WERI-Rb-1 (cell line): ENCODE results near the gene ACYP1.

Experiments used
- DNase-seq: peaks from one replicate; pipeline ENCODE4 v3.0.0-alpha.2; 2020
- H3K27ac ChIP-seq: fragments of 250-450 bp; sonication (Bioruptor Pico); 2 replicates; pipeline ENCODE4 v1.5.1; 2020; ENCODE audit warnings: mild to moderate bottlenecking, moderate library complexity
- H3K27me3 ChIP-seq: fragments of 250-450 bp; sonication (Bioruptor Pico); 2 replicates; pipeline ENCODE4 v1.5.1; 2021; ENCODE audit warnings: mild to moderate bottlenecking, low read depth, moderate library complexity; ENCODE audit not compliant: insufficient read depth, severe bottlenecking
- H3K36me3 ChIP-seq: fragments of 250-450 bp; sonication (Bioruptor Pico); 2 replicates; pipeline ENCODE4 v1.5.1; 2020; ENCODE audit warnings: mild to moderate bottlenecking, moderate library complexity
- H3K4me3 ChIP-seq: 2 replicates; pipeline ENCODE4 v1.5.1; 2011; ENCODE audit warnings: low read depth, mild to moderate bottlenecking, control low read depth, low read length
- H3K9me3 ChIP-seq: fragments of 250-450 bp; sonication (Bioruptor Pico); 2 replicates; pipeline ENCODE4 v1.5.1; 2021; ENCODE audit warnings: mild to moderate bottlenecking, moderate library complexity; ENCODE audit not compliant: severe bottlenecking
- TF ChIP-seq, protein P1 (sequence below): IDR thresholded peaks from 2 replicates; pipeline ENCODE4 v1.5.1; 2011; ENCODE audit warnings: low read depth, mild to moderate bottlenecking, control low read depth, inconsistent platforms, low read length

Gene ACYP1

GRCh38 chr14:75079521-75079920 is 15.7 kb upstream of the ACYP1 start:
- Histone ChIP-seq H3K27me3 (no peaks in the 10 kb centered on the region), H3K36me3 (peaks cover 11% of the 10 kb centered on the region), H3K27ac (no peak overlapping the region), H3K9me3 (no peaks in the 10 kb centered on the region), H3K4me3 (no peak overlapping the region)
- no peak for DNase-seq
- TF ChIP-seq, protein P1, sequence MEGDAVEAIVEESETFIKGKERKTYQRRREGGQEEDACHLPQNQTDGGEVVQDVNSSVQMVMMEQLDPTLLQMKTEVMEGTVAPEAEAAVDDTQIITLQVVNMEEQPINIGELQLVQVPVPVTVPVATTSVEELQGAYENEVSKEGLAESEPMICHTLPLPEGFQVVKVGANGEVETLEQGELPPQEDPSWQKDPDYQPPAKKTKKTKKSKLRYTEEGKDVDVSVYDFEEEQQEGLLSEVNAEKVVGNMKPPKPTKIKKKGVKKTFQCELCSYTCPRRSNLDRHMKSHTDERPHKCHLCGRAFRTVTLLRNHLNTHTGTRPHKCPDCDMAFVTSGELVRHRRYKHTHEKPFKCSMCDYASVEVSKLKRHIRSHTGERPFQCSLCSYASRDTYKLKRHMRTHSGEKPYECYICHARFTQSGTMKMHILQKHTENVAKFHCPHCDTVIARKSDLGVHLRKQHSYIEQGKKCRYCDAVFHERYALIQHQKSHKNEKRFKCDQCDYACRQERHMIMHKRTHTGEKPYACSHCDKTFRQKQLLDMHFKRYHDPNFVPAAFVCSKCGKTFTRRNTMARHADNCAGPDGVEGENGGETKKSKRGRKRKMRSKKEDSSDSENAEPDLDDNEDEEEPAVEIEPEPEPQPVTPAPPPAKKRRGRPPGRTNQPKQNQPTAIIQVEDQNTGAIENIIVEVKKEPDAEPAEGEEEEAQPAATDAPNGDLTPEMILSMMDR = no peak

DNA sequence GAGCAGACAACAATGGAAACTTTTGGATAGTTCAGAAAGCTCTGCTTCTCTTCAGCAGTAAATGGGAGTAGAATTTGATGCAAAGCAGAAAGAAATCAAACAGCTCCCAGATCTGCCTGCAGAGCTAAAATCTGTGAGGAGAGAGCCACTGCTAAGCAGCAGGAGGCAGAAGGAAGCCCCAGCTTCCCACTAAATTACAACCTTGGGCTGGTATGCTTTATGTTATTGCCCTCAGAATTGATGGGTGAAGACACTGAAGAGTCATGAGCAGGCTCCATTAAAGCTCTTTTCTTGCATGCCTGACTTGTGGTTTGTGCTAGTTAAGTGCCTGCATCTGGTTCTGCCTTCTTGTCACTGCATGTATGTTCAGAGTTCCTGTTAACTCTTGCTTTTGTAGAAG is 14.0 kb upstream of the ACYP1 start:
- Histone ChIP-seq H3K27me3 (no peaks in the 10 kb centered on the region), H3K4me3 (no peak overlapping the region), H3K27ac (no peak overlapping the region), H3K9me3 (no peaks in the 10 kb centered on the region), H3K36me3 (peaks cover 5% of the 10 kb centered on the region; the same call in 1 of the 2 replicates)
- DNase-seq = no peak
- TF ChIP-seq, protein P1 = no peak

GRCh38 chr14:75070383-75070782 is 6.6 kb upstream of the ACYP1 start:
- Histone ChIP-seq H3K4me3 (no peak overlapping the region), H3K27me3 (no peaks in the 10 kb centered on the region), H3K27ac (no peak overlapping the region), H3K9me3 (no peaks in the 10 kb centered on the region), H3K36me3 (no peaks in the 10 kb centered on the region)
- TF ChIP-seq, protein P1 = no peak
- no peak for DNase-seq

DNA sequence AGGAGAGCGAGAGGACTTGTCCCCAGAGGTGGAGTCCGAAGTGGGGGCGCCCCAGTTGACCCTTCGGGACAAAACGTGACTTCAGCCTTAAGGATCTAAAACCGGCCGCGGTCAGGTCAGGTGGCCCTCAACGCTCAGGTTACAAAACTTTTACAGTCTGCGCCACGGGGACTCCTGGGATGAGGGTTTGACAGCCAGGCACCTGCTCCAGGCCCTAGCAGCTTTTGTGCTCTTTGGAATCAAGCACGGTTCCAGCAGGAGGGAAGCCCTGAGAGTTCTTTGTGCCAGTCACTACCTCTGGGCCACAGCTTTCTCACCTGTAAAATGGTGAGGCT is 6.0 kb upstream of the ACYP1 start:
- Histone ChIP-seq H3K27me3 (no peaks in the 10 kb centered on the region), H3K27ac (no peak overlapping the region; the same call in 1 of the 2 replicates), H3K4me3 (no peak overlapping the region), H3K36me3 (no peaks in the 10 kb centered on the region), H3K9me3 (no peaks in the 10 kb centered on the region)
- DNase-seq = no peak
- TF ChIP-seq, protein P1 = no peak

- Histone ChIP-seq H3K4me3 (peak within 1 kb of the TSS; percentile 44), H3K36me3 (no peaks in the 10 kb centered on the region), H3K9me3 (no peaks in the 10 kb centered on the region), H3K27ac (peak within 1 kb of the TSS; percentile 63), H3K27me3 (no peaks in the 10 kb centered on the region)
- DNase-seq = peak; percentile 67
- TF ChIP-seq, protein P1 = no peak
These were observed 5.4 kb upstream of the ACYP1 start, which contains the start of gene ZC2HC1C for GRCh38 chr14:75069121-75069810. TSS of gene ZC2HC1C (plus strand) at chr14:75069641. CDS start at chr14:75070574, 933 bp downstream.
